Activated CD4-positive, alpha-beta T cell treated with anti-CD3 and anti-CD28 coated beads, Interleukin-2, amount 50 U/mL, for 16 hours (primary cell): ENCODE results near the gene SKAP2.
A peak's percentile ranks its signal among the peaks of the same experiment; 100 is the strongest.

Experiments used
- DNase-seq: peaks from one replicate; pipeline ENCODE4 v3.0.0-alpha.2; 2020

The SKAP2 gene

DNA sequence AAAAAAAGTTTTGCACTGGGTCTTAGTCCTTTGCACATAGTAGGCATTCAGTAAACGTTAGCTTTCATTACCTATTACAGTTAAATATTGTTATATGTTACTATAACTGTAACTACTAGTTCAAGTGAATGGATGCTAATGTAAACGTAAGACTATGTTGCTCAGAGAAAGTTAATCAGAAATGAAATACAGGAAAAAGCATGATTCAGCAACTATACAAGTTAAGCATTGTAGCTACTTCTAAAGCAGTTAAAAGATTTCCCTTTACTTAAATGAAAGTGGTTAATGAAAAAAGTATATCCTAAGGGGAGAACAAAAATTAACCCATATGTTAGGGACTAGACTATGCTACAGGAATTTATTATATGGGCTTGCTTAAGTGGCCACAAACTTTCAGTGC lies 121.2 kb downstream of the SKAP2 start:
- DNase-seq = no peak

DNA sequence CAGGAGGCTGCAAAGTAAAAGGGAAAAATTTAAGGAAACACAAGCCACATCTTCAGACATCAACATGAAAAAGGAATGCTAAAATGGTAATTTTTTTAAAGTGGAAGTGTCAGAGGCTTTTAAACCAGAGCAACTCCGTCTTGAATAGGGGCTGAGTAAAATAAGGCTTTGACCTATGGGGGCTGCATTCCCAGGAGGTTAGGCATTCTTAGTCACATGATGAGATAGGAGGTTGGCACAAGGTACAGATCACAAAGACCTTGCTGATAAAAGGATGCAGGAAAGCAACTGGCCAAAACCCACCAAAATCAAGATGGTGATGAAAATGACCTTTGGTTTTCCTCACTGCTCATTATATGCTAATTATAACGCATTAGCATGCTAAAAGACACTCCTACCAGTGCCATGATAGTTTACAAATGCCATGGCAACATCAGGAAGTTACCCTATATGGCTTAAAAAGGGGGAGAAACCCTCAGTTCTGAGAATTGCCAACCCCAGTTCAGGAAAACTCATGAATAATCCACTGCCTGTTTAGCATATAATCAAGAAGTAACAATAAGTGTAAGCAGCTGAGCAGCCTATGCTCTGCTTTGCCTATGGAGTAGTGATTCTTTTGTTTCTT lies 128.3 kb downstream of the SKAP2 start:
- no peak for DNase-seq

DNA sequence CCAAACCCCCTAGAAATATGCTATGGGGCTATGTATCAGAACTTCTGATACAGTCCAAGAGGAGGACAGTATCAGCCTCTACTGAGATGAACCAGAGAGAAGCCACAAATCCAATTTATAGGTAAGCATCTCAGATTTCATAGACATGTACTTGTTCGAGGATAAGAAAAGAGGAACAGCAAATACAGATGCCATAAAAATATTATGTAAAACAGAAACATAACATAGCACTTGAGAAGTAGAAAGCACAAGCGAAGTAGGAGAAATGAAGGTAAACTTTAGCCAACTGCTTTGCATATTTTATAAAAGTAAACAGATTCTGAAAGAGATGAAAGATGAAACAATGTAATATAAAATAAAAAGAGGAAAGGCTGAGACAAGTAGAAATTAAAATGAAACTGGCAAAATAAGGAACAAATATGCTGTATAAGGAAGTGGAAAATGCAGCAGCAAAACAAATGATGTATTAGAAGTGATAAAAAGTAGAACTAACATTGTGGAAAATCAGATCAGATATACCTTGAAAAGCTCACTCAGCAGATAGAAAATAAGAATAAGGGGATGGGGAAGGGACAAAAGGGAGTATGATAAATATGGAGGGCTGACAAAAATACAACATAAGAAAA lies 135.1 kb downstream of the SKAP2 start:
- DNase-seq = no peak

DNA sequence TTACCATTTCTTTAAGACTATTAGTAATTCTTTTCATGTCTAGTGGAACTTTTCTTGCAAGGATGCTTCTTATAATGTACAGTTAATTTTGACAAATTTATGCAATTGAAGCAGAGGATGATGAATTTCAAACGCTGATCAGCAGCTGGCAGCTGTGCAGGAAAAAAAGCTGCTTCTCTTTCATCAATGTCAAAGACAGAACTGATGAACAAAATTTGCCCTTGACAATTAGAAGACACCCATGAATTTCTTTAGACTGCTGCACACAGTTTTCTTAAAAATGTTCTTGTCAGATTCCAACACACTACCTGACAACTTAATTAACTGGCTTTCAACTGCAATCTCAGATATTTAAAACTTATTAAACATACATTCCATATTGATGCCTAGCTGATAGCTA lies 138.3 kb downstream of the SKAP2 start:
- no peak for DNase-seq

DNA sequence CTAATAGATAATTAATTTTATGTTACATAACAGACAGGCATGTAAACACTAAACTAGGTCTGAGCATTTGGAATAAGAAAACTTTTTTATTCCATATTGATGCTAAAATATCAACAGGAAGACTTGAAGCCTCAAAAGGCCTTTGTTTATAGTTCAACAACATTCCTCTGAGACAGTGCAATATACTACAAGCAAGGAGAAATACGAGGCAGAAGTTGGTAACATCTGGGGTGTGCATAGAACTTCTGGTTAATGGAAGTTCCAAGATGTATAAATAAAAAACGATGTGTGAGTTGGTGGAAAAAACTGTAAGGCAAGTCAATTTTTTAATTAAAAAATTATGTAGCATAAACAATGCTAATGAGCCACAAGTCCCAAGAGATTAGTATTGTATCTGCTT lies 139.6 kb downstream of the SKAP2 start:
- no peak for DNase-seq

DNA sequence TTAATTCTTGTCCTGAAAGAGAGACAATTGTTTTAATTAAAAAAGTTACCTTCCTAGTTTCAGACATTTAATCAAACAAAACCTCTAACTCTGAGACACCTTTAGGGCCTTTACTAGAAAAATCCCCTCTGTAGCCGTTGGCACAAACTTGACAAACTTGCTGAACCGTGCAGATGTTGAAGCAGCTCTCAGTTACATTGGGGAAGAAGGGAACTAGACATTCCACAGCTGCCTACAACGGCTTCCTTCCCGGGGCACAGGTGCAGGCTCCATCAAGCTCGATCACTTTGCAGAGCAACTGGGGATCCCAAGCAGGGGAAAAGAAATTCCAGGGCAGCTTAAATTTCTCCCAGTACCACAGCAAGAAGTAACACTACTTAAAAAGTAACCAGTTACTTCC lies 141.3 kb downstream of the SKAP2 start:
- DNase-seq = no peak

DNA sequence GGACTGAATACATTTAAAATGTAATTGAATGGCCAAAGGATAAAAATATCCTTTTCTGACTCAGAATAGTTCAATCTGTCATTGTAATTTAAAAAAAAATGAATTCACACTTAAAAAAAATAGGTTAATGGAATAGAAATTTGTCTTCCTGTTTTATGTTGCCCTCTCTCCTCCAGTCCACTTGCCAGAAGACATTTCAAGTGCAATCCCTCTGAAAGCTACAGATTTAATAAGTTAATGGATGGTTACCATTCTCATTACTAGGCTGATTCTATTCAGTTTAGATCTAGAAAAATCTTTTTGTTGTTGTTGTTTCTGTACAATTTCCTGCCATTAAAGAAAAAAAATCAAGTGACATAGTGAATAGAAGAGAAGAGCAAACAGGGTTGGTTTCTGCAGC lies 142.9 kb downstream of the SKAP2 start:
- DNase-seq = no peak

DNA sequence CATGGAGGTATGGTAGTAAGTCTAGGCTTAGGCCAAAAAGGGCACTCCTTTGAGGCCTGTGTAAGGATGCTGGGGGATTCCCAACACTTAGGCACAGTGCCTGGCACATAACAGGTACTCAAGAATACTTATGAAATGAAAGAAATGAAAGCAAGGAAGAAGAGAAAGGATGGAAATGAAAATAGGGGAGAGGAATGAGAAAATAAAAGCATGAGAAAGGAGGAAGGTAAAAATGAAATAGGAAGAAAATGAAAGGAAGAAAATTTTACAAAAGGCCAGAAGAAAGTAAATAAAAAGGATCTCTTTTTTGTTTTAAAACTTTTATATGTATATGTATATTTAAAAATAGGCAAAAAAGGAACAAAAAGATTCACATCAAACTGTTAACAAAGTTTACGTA lies 146.3 kb downstream of the SKAP2 start:
- DNase-seq = no peak

DNA sequence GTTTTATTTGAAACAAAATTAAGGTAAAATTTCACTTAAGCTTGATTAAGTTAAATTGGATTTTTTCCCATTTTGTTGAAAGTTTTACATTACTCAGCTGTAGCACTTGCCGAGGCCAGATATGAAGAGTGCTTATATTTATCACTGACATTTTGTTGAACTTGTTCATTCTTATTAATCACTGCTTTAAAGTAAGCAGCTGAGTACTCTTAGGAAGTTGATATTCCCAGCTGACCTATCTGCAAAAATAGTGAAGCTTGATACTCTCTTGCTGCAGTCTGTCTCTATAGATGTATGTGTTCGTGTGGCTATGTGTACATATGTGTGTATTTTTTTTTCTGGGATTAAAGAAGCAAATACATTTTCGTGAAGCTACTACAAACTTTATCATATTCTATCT lies 150.0 kb downstream of the SKAP2 start:
- DNase-seq = no peak

DNA sequence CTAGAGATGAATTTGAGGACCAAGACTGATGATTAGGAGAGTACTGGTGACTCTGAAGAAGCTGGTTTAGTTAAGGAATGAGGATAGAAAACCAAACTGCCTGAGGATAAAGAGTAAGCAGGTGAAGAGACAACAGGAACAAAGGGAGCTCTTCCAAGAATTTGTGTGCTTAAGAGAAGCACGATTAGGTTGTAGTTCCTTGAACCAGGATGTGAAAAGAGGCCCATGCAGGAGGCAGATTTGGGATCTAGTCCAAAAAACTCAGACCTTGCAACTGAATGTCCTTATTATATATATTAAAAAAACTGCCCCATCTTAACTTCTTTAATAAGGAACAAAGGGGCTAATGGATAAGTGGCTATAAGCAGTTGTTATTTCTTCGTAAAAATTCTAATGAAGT lies 150.4 kb downstream of the SKAP2 start:
- no peak for DNase-seq

DNA sequence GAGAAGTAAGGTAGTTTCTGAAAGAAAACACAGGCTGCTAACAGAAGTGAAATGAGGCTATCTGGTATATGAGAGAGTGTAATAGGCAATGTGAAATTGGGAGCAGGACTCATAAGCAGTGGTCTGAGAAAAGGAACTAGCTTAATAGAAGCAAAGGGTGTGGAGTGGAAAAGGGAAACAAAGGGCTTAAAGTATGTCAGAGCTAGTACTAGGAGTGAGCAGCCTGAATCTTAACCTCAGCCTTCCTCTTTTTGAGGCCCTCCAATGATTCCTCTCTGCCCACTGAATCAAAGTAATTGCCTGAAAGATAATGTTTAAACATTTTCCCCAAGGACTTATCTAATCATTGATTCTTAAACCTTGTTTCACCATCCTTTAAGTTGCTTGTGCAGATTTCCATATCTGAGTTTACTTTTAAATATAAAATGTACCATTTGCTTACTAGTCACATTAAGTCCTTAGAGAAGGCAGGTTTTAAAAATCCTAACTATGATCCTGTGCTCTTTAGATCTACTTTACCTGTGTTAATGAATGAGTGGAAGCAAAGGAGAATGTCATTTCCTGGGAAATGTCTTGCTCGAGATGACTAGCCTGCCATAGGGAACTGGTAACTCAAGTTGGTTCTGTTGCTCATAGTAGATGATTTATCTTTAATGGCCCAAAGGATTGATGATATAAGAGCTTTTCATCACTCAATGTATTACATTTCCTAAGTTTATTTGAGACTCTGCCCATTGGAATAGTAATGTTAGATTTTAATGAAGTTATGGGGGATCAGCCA lies 155.0 kb downstream of the SKAP2 start:
- DNase-seq = no peak

DNA sequence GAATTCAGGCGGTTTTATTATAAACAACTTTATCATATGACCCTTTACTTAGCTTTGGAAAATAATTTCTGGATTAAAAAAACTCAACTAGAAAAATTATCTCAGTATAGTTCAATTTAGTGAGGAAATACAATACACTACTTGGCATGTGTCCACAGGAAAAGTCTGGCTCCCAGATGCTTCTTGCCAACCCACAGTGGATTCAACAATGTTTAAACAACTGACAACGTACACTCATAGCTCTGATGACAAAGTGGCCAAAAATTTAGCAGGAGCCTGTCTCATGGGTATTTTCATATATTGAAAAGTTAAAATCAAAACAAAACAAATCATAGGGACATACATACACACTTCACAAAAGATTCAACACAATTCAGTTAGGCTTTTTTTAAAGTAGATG lies 158.8 kb downstream of the SKAP2 start:
- DNase-seq = no peak

DNA sequence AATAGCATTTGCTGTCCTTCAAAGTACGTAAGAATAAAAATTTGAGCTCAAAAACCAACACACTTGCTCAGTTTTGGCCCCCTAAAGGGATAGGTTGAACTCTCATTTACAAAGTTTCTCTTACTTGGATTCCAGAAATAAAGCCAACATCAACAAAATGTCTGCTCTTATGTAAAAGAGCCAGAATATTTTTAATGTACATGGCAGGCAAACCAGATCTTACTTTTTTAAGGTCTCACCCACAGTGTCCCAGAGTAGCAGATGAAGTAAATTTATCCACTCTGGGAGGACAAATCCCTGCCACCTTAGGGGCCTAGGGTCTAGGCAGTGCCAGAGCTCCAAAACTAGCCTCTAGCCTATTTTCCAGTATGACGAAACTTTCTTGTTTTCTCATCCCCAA lies 159.6 kb downstream of the SKAP2 start:
- DNase-seq = no peak

DNA sequence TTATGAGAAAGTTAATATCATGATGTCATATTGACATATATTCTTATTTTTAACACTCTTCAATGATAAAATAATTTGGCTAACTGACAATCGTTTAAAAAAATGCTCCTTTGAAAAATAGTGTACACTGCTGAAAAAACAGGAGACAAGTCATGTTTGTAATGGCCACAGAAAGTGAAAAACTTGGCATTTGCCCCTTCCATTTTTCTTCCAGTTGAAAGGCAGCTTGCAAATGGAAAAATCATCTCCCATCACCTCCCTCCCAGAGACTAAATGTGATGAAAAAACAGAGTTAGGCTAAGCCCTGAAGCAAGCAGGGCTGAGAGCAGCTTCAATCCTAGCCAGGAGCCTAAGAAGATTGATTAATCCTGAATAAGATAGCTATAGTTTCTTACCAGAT lies 160.4 kb downstream of the SKAP2 start:
- DNase-seq = no peak

DNA sequence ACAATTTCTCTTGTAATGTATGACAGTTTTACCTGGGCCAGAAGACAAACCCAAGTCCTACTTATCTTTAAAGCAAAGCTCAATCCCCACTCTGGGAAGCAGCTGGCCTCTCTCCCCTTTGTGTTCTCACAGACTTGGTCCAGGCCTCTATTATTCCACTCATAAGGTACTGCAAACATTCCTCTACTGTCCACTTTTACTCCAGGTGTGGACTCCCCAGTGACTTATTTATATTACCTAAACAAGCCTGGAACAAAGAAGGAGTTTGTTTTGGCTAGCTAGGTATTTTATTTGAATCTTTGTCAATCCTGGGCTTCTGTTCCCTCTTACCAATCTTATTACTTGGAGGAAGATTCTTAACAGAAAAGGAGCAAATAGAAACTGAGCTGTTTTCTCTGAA lies 163.5 kb downstream of the SKAP2 start:
- DNase-seq = no peak

DNA sequence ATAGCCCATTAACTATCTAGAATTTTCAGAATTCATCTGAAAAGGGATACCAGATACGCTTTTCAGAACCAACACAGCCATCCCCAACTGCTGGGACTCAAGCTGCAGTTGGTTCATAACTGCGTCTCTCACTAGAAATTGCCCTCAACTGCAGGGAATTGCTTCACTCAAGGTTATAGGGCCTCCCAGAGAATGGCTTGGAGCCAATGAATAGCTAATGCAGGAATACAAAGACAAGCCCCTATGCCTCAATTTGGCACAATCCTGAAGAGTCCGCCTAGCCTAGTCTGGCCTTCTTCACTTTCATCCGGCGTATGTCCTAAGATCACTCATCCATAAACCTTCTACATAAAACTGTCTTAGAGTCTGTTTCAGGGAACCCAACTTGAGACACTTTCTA lies 164.0 kb downstream of the SKAP2 start:
- DNase-seq = no peak

DNA sequence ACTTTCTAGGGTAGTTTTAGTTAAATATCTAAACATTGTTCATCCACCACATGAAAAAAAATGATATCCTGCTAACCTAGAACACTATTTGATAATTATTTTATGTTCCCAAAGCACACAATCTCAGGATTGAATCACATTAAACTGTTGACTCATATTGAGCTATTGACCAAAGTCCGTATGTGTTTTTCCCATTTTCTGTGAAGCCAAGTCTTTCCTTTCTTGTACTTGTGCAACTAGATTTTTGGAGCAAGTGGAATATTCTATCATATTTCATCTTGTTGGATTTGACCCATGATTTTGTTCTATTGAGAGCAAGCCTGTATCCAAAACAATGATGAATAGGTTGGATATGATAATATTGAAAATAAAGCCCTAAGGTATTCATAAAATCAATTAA lies 164.6 kb downstream of the SKAP2 start:
- DNase-seq = no peak

DNA sequence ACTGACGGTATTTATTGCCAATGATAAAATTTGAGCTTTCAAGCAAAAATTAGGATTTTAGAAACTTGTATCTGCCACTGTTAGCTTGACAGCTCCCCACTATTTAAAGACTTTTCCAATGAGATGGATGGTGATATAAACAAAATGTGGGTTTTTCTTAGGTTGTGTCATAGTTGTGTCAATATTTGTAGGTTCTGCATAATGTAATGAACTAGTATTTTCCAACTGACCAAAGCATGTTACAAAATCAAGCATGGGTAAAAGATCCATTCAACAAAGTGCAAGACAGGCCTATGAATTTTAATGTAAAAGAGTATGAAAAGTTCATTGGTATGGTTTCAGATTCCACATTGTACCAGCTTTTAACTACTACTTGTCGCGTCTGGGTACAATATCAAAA lies 165.6 kb downstream of the SKAP2 start:
- no peak for DNase-seq

DNA sequence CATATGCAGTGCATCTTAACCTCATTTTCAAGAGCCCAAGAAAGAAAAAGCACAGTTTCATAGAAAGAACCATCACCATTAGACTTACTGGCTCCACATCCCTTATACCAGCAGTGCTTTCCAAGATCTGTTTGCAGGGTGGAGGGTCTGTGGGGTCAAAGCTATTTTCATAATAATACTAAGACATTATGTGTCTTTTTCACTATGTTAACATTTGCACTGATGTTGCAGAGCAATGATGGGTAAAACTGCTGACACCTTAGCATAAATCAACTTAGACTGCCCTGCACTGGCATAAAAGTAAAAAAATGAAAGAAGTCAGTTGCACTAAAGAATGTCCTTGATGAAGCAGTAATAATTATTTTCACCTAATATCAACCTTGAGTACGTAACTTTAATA lies 166.2 kb downstream of the SKAP2 start:
- DNase-seq = no peak

DNA sequence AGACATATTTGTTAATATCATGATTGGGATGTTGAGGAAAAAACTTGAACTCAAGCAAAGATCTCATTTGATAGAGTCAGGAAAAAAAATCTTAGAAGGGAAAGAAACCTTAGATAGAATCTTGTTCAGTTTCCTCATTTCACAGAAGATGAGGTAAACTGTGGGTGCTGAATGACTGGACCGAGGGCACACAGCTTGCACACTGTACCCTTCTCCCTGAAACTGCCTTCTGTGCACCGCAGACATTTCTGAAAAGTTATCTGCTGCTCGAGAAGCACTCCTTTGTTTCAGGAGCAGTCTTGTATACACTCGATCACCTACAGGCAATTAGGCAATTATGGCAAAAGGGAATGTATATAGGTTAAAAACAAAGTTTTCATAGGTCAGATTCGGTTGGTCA lies 167.4 kb downstream of the SKAP2 start:
- DNase-seq = peak; percentile 49

DNA sequence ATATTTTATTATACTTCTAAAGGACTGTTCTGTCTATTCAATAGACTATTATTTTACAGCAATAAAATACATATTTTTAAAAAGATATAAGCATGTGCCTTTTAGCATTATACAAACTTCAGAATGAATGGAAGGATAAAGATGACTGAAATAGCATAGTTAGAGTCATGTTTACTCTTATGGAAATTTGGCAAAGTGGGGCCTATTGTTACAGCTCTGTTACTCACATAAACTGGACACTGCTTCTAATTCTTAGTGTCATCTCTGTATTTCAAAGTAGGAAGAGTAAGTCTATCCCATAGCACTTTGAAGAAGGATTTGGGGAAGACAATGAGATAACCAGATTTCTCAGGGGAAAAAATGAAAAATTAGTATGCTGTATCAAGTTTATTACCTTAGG lies 168.2 kb downstream of the SKAP2 start:
- DNase-seq = no peak

DNA sequence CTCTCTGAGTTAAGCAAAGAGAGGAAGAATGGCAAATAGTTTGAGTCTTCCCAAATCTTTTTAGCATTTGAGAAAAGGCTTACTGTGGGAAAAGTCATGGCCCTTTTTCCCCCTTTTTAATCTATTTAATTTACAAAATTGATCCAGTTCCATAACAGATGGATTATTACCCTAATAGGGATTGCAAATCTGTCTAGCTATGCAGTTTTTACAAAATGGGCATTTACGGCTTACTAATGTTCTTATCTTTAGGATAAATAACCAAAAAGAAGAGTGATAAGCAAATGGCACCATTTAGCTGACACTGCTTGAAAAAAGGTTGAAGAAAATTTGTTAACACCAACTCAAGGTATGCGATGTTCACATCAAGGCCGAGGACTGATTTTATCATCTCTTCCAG lies 169.7 kb downstream of the SKAP2 start:
- no peak for DNase-seq

DNA sequence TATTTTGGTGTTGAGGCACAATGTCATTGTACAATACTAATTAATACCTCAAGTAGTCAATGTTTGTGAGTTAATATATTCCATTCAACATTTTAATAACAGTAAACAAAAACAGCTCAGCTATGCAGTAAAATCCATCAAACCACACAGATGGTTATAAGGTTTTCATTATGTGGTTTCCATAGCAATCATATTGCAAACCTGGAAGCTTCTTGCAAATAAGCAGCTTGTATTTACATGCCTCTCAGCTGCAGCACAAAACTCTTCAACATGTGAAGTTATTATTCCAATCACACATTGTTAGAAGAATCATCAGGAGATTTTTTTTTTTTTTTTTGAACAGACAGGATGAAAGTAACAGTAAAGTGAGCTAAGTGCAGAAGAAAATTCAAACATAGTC lies 170.2 kb downstream of the SKAP2 start:
- DNase-seq = no peak

DNA sequence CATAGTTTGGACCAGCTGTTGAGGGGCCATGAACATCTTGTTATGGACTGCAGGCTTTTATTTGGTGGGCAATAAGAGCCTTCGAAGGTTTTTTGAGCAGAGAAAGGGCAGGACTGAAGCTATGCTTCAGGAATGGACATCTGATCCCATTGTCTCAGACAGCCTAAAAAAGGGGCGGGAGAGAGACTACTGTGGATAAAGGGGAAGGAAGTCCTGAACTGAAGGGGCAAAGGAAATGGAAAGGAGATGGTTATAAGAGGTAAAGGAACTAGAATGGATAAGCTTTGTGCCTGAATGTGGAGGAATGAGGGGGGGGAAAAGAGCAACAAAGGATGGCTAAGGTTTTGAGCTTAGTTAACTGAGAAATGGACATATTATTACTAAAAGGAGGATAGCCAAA lies 172.5 kb downstream of the SKAP2 start:
- no peak for DNase-seq

DNA sequence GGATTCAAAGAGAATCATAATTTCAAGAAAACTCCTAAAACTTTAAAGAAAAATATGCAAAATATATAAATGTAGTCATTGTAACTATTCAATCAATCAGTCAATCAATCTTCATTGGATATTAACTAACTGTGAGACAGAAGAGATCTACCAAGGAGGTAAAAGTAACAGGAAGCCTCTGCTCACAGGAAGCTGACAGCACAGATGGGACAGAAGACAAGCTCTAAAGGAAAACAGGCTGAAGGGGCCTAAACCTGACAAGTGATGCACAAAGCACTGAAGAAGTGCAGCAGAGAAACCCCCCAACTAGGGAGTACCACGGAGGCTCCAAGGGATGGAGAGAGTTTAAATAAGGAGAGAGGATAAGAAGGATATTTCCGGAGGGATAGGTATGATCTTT lies 173.0 kb downstream of the SKAP2 start:
- DNase-seq = no peak
